Esophagus (tissue), 2 donors: ENCODE data around the gene POLR3F. TPM values are rescaled to one million over a fixed set of nuclear protein-coding genes. Genes with fewer than 3 reads are reported as not detected.

Source experiments
- polyA plus RNA-seq, 2 donors: library from polyadenylated mRNA; stranded (reverse); fragments of 200-250 nt; gene quantifications; one replicate each; pipeline ENCODE4 v1.2.3, GENCODE V29; 2013
- donor health status: healthy with polysubstance abuse.
- donor health status: Bipolar disorder and iron deficiency.

The POLR3F gene
- polyA plus RNA-seq, 2 donors, result 5.0 to 5.9 TPM

Other genes starting within 250 kb of the POLR3F start
- 10 to 100 TPM; 10.8 to 15.6 TPM for gene ZNF133, start 178.9 kb upstream of the POLR3F start, polyA plus RNA-seq
- gene DZANK1, start 360 bp upstream of the POLR3F start, polyA plus RNA-seq, result 1 to 10 TPM in 1 of 2 donors, under 1 TPM in 1; 0.69 to 1.7 TPM
- gene RBBP9, start 29.8 kb downstream of the POLR3F start, polyA plus RNA-seq, result 1 to 10 TPM; 2.9 to 5.0 TPM
- gene SEC23B, start 40.5 kb downstream of the POLR3F start, polyA plus RNA-seq, result 10 to 100 TPM in 1 of 2 donors, 1 to 10 TPM in 1; 5.8 to 26.0 TPM
- 100 to 1,000 TPM in 1 of 2 donors, 10 to 100 TPM in 1; 93.2 to 143 TPM for gene SMIM26, start 100.0 kb downstream of the POLR3F start, polyA plus RNA-seq
- gene DTD1, start 120.7 kb downstream of the POLR3F start, polyA plus RNA-seq, result 10 to 100 TPM in 1 of 2 donors, 1 to 10 TPM in 1; 9.7 to 27.4 TPM